Stimulated activated CD8-positive, alpha-beta memory T cell treated with anti-CD3 and anti-CD28 coated beads, Interleukin-12 subunit alpha, Interleukin-12 subunit beta, amount 100 ng/mL, for 4 hours (primary cell): Measurements from ENCODE around the gene DMXL1.

Experiments
- DNase-seq: peaks from one replicate; pipeline ENCODE4 v3.0.0-alpha.2; 2020; ENCODE audit warnings: low read depth

The DMXL1 gene

DNA sequence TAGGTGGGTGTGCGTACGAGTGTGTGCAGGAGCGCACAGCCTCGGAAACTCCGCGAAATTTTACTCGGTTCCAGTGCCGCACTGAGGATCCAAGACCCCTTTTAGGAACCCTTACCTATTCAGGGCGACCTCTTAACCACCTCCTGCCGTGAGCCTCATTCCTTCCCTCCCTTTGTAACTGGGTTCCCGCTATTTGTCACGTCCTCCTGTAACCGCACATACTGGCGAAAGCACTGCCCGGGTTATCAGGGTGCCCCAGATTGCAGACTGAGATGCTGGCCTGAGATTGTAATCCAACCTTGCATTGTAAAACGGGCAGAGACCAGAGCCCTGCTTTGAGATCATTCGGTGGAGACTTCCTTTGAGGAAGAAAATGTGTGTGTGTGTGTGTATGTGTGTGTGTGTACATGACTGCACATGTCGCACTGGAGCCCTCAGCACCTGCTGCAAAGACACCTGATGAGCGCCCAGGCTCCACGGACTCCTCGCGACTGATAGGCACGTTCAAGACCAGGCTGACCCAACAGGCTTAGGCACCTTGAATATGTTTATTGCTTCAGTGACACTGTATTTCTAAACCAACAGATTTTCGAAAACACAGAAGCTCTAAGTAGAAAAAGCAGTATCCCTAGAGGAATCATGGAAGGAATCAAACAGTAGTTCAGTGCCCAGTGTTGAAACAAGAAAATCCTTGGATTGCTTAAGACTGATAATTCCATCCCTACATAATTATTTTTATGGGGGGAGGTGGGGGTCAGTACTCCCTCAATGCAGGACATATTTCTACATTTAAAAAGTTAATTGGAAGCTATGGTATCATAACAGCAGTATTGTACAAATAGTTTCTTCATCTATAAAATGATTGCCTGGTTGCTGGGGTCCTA, 198.4 kb downstream of the DMXL1 start:
- DNase-seq, result no peak

DNA sequence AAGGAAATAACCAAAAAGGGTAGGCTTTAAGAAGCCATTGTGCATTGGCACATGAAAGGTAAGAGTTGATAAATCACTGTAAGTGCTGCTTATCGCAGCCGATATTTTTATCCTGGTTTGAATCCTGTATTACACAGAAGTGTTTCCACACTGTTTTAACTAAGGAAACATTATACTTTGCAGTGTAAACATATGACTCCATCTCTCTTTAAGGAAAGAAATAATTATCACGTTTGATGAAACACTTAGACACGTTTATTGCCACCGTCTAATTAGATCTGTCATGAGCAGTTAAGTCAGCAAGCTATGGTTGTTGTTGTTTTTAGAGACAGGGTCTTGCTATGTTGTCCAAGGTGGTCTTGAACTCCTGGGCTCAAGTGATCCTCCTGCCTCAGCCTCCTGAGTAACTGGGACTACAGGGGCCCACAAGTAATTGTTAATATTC, 199.3 kb downstream of the DMXL1 start:
- no peak for DNase-seq

DNA sequence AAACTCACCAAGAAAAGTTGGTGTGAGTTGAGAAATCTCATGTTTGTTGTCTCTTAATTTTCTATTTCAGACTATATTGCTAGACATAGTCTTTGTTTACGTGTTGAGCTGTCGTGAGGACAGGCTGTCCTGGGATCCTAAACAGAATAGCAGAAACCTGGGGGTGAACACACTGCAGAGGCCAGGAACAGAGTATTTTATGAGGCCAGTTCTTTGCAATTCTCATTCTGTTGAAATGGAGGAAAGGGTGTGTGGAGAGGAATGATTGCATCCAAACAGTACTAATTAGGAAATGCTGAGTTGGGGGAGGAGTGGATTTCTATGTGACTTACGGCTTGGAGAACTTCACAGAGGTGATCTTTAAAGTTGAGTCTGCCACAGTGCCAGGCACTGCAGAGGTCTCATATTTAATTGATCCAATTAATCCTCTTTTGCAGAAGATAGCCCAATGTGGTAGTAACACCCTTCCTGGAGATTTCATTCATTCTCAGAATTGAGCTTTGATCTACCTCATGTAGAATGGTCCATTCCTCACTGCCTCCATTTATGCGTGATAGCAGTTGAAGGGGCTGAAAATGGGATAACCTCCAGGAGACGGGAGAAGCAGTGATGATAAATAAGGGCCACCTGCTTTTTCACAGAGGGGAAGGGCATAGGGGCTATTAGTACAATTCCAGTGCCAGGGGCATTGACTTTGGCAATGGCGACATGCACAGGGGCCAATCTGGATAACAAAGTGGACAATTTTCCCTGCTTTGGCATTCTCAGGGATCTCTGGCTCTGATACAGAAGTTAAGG, 200.3 kb downstream of the DMXL1 start:
- DNase-seq, result no peak

DNA sequence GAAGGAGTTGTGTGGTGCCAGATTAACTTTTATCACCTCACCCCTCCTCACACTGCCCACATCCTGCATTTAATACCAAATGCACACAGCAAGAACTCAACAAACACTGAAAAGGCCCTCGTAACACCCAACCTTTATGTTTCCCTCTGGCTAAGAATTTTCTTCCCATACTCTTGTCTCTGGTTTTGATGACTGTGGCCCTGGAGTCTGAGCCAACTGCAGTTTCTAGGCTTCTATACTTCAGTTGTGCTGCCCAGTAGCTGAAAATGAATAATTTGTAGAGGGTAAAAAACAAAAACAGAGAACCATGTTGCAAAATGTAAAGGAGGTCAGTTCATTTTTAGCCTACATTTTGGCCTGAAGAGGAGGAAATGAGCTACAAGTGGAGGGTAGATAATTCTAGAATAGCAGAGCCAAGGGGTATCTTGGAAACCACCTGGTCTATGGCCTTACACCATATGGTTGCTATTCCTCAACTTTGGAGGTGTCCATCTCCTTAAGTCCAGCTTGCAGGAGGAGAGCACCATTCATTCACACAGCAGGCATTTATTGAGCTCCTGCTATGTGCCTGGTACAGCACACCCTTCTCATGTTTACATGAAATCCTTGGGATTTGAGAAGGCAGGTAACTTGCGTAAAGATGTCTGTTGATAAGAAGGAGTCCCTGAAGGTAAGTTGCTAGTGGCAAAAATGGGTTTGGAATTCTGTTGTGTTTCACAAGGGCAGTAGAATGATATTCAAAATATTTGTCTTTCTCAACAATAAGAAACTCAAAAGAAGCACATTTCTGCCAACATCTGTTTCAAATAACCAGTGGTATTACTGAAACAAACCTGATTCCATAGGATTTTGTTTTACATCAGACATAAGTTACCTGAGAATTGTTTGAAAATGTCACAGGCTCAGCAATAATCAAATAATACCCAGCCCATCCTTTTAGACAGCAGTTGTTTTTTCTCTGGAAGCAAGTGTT, 201.2 kb downstream of the DMXL1 start:
- DNase-seq, result no peak

DNA sequence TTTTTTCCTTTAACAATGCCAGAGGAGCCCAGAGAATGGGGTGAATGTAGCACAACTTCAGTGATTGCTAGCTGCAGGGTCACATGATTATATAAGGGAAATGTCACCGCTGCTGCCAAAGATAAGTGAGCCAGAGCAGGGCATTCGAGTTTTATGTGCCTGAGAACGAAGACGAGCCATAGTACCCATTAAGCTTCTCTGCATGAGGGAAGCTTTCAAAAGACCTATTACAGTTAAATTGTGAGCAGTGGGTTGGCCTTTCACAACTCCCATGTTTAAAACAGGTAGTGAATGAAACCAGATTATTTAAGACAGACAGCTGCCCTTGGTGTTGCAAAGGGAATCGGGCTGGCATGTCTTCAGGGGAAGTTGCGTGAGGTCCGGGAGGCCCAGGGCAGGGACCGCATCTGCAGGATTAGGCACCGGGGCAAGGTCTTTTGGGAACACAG, 202.5 kb downstream of the DMXL1 start:
- DNase-seq, result no peak

DNA sequence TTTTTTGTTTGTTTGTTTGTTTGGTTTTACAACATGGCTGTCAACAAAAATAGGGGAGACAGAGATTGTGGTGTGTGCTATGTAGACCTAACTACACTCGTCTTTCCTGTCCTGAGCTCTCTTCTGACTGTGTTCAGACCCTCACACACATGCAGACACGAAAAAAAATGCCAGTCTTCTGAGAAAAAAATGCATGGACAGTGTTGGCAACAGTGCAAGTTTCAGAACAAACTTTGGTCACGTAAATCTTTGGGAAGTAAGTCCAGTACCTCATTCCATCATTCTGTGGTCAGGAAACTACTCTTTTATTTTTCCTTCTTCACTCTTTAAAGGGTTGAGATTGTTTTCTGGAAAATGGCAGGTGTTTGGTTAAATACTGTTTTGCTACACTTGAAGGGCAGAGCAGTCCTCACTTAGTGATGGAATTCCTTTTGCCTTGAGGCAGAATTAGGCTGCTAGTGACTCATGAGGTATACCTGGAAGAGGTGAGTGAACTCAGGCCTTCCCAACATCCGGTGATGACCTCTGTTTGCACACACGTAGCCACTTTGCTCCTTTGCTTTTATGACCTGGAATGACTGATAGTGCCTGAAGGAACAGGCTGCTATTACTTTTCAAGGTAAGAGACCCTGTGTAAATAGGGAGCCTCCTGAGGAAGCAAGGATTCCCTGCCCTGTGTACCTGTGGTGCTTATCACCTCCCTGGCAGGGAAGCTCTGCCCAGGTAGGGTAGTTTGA, 203.3 kb downstream of the DMXL1 start:
- DNase-seq, result no peak

DNA sequence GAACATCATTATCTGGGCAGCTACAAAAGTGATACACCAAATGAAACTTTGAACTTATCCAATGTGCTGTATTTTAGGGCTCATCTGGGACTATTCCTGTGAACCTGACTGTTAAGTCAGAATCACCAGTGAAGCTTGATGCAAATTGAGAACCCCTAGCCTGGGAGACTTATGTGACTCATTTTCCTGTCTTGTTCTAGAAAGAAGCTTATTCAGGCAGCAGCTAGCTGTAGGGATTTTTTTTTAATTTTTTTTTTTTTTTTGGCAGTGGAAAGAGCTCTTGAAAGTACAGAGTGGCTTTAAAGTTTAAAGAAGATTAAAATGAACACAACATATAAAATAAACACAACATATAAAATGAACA, 203.9 kb downstream of the DMXL1 start:
- DNase-seq, result no peak

DNA sequence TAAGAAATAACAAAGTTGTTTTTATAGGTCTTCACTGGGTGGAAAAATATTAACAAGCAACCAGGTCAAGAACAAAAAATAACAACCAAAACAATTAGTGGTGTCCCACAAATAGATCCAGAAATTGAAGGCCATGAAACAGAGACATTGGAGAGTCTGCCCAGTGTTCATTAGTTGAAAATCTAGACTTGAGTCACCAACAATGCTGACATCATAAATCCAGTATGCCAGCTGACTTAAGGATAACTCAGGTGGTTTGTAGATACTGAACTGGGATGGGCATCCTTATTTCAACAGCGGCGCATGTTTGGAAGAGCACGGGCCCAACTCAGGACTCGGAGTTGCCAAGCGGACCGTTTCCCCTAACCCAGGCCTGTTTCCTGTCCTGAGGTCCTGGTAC, 204.3 kb downstream of the DMXL1 start:
- no peak for DNase-seq

DNA sequence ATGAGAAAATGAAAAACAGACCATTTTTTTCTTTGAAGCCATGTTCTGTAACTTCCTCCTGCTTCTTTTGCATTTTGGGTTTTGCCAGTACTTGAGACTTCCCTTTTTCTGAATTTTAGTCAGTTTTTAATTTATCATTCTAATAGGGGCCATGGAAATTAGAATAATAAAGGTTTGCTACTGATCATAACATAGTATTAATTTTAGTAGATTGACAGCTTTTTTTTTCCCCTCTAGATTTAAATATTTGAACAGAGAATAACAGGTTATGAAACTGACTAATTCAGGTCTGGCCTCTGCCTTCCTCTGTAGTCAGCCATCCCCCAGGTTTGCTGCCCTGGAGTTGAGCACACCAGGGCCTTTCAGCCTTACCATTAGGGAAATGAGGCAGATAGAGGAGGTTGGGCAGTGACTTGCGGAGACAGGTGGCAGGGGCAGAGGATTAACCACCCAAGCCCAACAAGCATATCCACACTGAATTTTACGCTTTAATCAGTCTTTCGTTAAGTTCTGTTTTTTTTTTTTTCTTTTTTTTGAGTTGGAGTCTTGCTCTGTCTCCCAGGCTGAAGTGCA, 204.8 kb downstream of the DMXL1 start:
- DNase-seq, result no peak

DNA sequence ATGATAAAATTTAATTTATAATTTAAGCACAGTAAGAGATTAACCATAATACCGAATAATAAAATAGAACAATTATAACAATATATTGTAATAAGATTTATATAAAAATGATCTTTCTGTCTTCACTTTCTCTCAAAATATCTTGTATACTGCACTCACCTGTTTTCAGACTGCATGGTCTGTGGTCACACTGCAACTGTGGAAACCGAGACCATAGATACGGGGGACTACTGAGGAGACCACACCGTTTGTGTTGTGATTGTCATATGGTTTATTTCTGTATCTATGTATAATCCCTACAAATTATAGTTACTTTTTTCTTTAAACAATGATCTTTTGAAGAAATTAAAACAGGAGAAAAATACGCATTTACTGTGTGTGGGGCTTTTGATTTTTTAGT, 206.1 kb downstream of the DMXL1 start:
- DNase-seq, result no peak

DNA sequence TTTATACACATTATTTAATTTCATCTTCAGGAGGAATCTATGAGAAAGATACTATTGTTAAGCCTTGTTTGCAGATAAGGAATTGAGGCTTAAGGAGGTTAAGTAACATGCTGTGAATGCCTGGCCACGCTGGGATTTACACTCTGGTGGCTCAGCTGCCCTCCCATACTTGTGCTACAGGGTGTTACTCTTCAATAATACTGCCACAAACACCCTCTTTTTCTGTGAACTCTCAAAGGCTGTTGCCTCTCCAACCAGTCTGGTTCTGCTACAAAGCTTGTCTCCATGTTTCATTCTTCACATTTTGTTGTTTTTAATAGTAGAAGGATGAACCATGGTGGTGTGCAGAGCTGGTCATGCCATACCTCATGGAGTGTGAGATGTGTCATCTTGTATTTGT, 208.2 kb downstream of the DMXL1 start:
- DNase-seq, result no peak

DNA sequence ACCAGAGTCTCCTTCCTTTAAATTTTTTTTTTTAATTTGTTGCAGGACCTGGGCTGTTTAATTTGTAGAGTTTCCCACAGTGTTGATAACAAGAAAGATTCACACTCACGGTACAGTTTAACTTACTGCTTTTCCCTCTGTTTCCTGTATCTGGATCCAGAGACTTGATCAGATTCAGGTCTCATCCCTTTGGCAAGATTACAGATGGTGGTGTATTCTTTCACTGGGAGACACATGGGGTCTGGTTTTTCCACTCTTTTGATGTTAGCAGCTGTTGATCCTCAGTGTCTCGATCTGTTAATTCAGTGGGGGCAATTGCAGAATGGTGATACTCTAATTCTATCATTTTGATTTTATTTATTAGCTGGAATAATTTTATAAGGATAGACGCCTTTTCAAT, 209.5 kb downstream of the DMXL1 start:
- no peak for DNase-seq

DNA sequence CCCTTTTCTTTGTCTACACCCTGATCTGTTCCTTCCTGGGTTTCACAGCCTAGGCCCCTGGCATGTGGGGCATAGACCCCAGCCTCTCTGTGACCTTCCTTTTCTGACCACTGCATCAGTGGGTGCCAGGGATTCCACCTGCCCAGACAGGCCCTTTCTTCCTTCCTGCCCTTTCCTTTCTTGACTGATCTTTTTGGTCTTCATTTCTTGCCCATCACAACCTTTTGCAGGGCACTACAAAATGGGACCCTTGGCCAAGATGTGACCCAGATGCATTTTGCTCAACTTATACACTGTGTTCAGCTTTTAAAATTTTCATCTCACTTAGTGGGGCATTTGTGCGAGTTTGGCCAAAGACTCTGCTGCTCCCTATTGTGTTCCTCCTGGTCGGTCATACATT, 211.7 kb downstream of the DMXL1 start:
- DNase-seq, result no peak

DNA sequence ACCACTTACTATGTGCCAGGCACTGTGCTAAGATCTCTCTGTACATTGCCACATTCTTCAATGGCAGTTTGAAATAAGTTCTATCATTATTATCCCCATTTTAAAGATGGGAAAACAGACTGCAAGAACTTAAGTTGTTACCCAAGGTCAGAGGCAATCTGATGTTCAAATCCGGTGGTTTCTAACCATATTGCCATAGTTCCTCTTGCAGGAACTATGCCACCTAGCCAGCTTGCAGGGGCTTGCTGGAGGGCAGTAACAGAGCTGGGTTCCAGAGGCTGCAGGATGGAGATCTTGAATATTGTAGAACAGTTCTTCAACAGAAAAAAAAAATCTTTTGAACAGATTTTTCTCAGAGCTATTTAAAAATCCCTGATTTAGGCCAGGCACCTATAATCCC, 213.1 kb downstream of the DMXL1 start:
- DNase-seq, result no peak

DNA sequence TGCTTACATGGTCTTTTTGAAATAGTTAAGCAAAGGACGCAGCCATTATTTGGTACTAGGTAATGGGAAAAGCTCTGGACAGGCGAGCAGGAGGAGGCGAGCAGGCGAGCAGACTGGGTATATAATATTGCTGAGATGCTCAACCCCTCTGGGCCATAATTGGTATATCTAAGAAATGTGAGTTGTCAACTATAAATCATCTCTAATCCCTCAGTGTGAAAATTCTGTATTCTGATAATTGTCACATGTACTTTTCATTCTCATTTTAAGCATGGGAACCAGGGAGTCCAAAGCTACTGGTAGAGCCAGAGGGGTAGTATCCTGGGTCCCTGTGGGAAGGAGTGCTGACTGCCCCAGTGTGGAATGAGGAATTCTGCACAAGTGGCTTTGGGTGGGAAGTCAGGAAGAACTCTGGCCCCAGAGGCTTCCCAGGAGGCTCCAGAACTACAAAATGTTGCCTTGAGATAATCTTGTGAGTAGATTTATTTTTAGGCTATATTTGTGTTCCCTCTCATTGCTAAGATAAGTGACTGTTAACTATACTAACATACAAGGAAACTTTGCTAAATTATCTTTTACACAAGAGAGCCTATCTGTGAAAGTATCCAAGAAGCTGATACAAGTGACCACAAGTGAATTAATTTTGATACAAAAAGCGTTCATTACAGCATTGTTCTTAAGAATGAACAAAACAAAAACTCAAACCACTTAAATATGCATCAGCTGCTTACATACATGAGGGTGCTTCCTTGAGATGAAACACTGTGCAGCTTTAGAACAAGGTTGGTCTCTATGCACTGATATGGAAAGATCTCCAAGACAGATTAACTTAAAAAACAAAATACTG, 214.4 kb downstream of the DMXL1 start:
- DNase-seq, result no peak

DNA sequence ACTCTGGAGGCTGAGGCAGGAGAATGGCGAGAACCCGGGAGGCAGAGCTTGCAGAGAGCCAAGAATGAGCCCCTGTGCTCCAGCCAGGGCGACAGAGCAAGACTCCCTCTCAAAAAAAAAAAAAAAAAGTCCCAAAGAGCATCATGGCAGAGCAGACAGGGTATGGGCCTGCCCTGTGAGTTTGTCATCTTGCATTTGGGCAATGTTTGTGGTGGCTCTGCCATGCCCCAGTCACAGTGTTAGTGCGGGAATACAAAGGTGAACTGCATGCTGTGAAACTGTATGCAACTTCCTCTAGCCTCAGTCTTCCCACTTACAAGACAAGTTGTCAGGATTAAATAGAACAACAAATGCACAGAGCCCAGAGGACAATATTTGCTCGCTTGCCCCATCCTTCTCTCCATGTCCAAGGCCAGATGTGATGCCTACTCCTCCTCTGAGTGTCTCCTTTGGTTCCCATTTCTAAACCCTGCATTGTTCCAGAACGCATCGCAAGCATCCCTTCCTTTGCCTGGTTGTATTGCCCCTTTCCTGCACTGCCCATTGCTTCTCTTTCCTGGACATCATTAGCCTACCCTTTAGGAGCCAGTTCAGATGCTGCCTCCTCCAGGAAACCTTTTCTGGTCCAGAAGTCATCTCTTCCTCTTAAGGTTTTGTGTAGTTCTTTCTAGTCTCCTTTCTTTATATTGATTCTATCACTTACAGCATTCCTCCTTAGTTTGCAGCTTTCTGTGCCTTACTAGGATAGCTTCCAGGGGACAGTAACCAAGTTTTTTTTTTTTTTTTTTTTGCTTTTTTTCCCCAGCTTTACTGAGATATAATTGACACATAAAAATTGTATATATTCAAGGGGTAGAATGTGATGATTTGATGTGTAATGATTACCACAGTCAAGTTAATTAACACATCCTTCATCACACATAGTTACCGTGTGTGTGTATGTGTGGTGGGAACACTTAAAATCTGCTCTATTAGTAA, 215.9 kb downstream of the DMXL1 start:
- no peak for DNase-seq

DNA sequence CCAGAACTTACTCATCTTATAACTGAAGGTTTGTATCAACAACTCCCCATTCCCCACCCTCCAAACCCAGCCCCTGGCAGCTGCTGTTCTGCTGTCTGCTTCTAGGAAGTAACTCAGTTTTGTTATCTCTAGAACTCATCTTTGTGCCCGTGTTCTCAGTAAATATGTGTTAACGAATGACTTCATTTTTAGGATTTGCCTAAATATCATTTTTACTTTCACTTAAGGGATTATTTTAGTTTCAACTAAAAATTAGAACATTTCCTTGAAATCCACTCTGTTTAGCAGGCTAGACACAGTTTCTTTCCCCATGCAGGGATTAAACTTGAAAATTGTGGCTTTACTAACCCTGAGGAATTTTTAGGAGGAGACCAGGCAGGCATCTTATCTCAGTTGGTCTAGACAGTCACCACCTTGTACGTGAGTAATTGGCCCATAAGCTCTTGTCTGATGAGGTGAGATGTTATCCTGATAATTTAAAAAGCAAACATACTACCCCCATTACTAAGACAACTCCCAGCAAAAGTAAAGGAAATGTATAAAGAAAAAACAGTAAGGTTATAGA, 216.7 kb downstream of the DMXL1 start:
- DNase-seq, result no peak

DNA sequence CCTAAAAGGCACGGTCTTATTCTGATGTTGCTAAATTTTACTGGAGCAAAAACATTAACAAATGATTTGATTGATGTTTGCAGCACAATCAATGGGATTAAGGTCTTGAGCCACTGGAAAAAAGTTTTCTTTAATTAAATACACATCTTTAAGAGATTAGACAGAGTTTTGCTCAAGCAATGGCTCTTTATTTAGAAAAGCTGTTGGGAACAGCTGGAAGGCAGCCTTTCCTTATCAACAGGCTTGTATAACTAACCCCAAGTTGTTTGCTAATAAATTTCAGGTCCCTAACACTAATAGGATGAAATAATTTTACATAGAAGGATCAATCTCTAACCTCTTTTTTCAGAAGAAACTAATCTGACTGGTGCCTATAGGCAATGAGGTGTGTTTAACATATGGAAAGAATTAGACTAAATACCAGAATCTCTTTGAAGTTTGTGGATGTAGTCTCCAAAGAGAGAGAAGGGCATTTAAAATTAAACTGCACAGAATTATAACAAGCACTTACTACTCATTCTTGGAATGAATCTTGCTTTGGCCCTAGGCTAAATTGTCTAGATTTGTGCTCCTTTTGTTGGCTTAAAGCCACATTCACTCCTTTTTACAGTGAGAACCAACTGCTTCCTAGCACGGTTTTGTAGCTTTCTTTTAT, 217.6 kb downstream of the DMXL1 start:
- DNase-seq, result no peak
